Heart left ventricle (tissue), 13 donors: ENCODE results near the gene TNFRSF11A.

ENCODE experiments used
- CTCF ChIP-seq, 12 donors: fragments of 200-600 bp; sonication (generic) in 4 of 12; IDR thresholded peaks; one replicate each; pipeline versions ENCODE4 v1.5.0 to v1.8.0; 2018 to 2022; ENCODE audit warnings: antibody characterized with exemption in 12 of 12, mild to moderate bottlenecking in 5 of 12
- POLR2A ChIP-seq, 2 donors: fragments of 450-650 bp; IDR thresholded peaks; one replicate each; pipeline ENCODE4 v1.6.1; 2017; ENCODE audit warnings: antibody characterized with exemption in 2 of 2, mild to moderate bottlenecking in 2 of 2, moderate library complexity in 2 of 2
- donor health status: ischemic (EF 13 %, LVEDD 7.1; RV severe dilation, severe dysfunction).
- donor health status: DM: no; HTN: yes; CAD: no.
- donor health status: DM: no; HTN: no; CAD: no.
- donor health status: ischemic (EF 25% LVEDD 6.9; RV normal size, moderate dysfunction).
- donor health status: ischemic (EF 25% LVEDD 5.7; RV mildly dilated, moderate dysfunction).
- donor health status: ischemic (EF 35%, LVEDD 5.7; RV mildly dilated, moderate dysfunction).
- donor health status: nonischemic (EF 11% LVEDD 7.7; RV severe dilation, severe dysfunction).
- donor health status: DM: yes; HTN: yes; CAD: no.
- donor health status: PGD.
- donor health status: ischemic (EF 29% LVEDD 5.4; RV normal size, mild dysfunction).
- donor health status: nonischemic (EF 23%, LVEDD 6.1; RV moderate dilation, normal function).

GRCh38 chr18:62330650-62331049, 5.5 kb downstream of the TNFRSF11A start:
- no peak for TF ChIP-seq CTCF (IDR thresholded peaks at IDR 0.05)
- TF ChIP-seq POLR2A (IDR thresholded peaks at IDR 0.05), result no peak
